Coronary artery (tissue), 2 donors: ENCODE data around the gene PDE6B.

Experiments used
- DNase-seq: peaks from one replicate; pipeline ENCODE4 v3.0.0-alpha.2; 2017; ENCODE audit warnings: low spot score
- H3K27ac ChIP-seq, 2 donors: fragments of 200-600 bp; sonication (generic); one replicate each; pipeline ENCODE4 v1.5.1; 2016 to 2019
- H3K4me3 ChIP-seq: fragments of 200-600 bp; sonication (generic); 2 replicates; pipeline ENCODE4 v1.5.1; 2016; ENCODE audit warnings: mild to moderate bottlenecking, moderate library complexity
- CTCF ChIP-seq: fragments of 200-600 bp; sonication (generic); IDR thresholded peaks from one replicate; pipeline ENCODE4 v1.5.1; 2019; ENCODE audit warnings: antibody characterized with exemption

PDE6B gene

GRCh38 chr4:655464-656151, 30.2 kb downstream of the PDE6B start:
- Histone ChIP-seq H3K27ac (no peak overlapping the region), H3K4me3 (no peak overlapping the region)
- DNase-seq: no peak
- no peak for TF ChIP-seq CTCF

GRCh38 chr4:656436-657337, 31.3 kb downstream of the PDE6B start:
- no peak overlapping the region for H3K27ac ChIP-seq
- no peak overlapping the region for H3K4me3 ChIP-seq
- TF ChIP-seq CTCF: no peak
- DNase-seq: no peak

- no peak overlapping the region for H3K27ac ChIP-seq
- TF ChIP-seq CTCF: no peak
- no peak for DNase-seq
Measured at GRCh38 chr4:657338-657833, 32.0 kb downstream of the PDE6B start.

GRCh38 chr4:657834-658667, 32.7 kb downstream of the PDE6B start:
- no peak overlapping the region for H3K27ac ChIP-seq
- no peak for TF ChIP-seq CTCF
- DNase-seq: no peak
- H3K4me3 ChIP-seq: no peak overlapping the region

More at GRCh38 chr4:657338-657833, 32.0 kb downstream of the PDE6B start:
- no peak overlapping the region for H3K4me3 ChIP-seq

GRCh38 chr4:658681-659667, 33.6 kb downstream of the PDE6B start:
- Histone ChIP-seq H3K4me3 (no peak overlapping the region), H3K27ac (no peak overlapping the region)
- DNase-seq: no peak
- no peak for TF ChIP-seq CTCF

GRCh38 chr4:659851-660250, 34.5 kb downstream of the PDE6B start:
- DNase-seq: no peak

More at GRCh38 chr4:659851-660250, 34.5 kb downstream of the PDE6B start:
- TF ChIP-seq CTCF: no peak
- H3K27ac ChIP-seq: no peak overlapping the region
- no peak overlapping the region for H3K4me3 ChIP-seq
